Measurements from ENCODE around the gene DISC1.
"Not testable (repeated sequence)": the region's sequence is repeated elsewhere in the genome, so short reads cannot be mapped to it uniquely, and the experiment has no call there.

DISC1 gene

DNA sequence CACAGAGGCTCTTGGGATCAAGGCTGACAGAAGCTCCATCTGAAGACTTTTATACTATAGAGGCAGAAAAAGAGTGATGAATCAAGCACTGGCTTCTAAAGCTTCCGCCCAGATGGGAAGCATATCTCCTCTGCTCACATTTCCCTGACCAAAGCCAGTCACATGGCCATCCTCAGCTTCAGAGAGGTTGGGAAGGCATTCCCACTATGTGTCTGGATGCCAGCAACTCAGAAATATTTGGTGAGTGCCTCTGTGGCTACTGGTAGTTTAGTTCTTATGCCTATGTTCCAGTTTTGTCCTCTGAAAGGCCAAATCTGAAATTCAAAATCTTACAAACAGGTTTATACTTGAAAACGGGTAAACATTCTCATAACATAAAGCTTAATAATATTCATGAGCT, 9.9 kb upstream of the DISC1 start:
- Histone ChIP-seq H3K4me3 (replicated peaks; ENCODE audit: insufficient read depth, low read length) (no peak overlapping the region), H3K27me3 (ENCODE audit: insufficient read depth, poor library complexity, severe bottlenecking) (no peaks in the 10 kb centered on the region), H3K27ac (replicated peaks) (no peak overlapping the region)
- DNase-seq (ENCODE audit: low read depth in 1 of 2, low spot score in 1 of 2) = no peak
- no peak for TF ChIP-seq POLR2AphosphoS5 (IDR thresholded peaks at IDR 0.05; ENCODE audit: low read depth)
- TF ChIP-seq GABPA (IDR thresholded peaks at IDR 0.05; ENCODE audit: low read depth) = no peak
- TF ChIP-seq SPI1 (IDR thresholded peaks at IDR 0.05; ENCODE audit: borderline replicate concordance, low read depth) = no peak
- TF ChIP-seq, protein P1, sequence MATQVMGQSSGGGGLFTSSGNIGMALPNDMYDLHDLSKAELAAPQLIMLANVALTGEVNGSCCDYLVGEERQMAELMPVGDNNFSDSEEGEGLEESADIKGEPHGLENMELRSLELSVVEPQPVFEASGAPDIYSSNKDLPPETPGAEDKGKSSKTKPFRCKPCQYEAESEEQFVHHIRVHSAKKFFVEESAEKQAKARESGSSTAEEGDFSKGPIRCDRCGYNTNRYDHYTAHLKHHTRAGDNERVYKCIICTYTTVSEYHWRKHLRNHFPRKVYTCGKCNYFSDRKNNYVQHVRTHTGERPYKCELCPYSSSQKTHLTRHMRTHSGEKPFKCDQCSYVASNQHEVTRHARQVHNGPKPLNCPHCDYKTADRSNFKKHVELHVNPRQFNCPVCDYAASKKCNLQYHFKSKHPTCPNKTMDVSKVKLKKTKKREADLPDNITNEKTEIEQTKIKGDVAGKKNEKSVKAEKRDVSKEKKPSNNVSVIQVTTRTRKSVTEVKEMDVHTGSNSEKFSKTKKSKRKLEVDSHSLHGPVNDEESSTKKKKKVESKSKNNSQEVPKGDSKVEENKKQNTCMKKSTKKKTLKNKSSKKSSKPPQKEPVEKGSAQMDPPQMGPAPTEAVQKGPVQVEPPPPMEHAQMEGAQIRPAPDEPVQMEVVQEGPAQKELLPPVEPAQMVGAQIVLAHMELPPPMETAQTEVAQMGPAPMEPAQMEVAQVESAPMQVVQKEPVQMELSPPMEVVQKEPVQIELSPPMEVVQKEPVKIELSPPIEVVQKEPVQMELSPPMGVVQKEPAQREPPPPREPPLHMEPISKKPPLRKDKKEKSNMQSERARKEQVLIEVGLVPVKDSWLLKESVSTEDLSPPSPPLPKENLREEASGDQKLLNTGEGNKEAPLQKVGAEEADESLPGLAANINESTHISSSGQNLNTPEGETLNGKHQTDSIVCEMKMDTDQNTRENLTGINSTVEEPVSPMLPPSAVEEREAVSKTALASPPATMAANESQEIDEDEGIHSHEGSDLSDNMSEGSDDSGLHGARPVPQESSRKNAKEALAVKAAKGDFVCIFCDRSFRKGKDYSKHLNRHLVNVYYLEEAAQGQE (IDR thresholded peaks at IDR 0.05; ENCODE audit: insufficient replicate concordance, low read depth) = no peak
- TF ChIP-seq, protein P2, sequence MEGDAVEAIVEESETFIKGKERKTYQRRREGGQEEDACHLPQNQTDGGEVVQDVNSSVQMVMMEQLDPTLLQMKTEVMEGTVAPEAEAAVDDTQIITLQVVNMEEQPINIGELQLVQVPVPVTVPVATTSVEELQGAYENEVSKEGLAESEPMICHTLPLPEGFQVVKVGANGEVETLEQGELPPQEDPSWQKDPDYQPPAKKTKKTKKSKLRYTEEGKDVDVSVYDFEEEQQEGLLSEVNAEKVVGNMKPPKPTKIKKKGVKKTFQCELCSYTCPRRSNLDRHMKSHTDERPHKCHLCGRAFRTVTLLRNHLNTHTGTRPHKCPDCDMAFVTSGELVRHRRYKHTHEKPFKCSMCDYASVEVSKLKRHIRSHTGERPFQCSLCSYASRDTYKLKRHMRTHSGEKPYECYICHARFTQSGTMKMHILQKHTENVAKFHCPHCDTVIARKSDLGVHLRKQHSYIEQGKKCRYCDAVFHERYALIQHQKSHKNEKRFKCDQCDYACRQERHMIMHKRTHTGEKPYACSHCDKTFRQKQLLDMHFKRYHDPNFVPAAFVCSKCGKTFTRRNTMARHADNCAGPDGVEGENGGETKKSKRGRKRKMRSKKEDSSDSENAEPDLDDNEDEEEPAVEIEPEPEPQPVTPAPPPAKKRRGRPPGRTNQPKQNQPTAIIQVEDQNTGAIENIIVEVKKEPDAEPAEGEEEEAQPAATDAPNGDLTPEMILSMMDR (IDR thresholded peaks at IDR 0.05; ENCODE audit: insufficient read depth, low read length) = no peak

DNA sequence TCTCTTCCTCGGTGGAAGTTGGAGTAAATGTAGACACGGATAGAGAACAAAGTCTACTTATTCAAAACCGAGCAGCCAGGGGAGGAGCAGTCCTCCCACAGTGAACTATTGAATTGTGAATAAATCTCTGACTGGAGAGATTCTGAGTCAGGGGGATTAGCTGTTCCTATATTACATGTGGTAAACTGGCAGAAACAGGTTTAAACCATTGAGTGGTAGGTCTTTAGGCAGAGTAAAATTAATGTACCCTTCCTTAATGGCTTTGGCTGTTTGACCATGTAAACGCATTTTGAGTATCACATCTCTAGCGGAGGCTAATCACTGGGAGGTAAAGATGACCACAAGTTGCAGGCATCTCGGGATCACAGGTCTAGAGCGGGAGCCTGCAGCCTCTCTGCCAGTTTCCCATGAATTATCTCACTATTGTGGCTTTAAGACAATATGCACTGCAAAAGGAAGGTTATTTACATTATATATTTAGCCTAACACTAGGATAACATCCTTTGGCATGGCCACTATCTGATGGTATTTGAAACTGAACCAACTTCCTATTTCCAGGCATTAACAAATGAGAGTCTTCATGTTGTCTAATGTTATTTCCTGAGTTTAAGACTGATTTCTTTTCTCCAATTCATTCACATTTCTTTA, 7.9 kb upstream of the DISC1 start:
- Histone ChIP-seq H3K27ac (replicated peaks) (no peak overlapping the region), H3K27me3 (ENCODE audit: insufficient read depth, poor library complexity, severe bottlenecking) (no peaks in the 10 kb centered on the region), H3K4me3 (replicated peaks; ENCODE audit: insufficient read depth, low read length) (no peak overlapping the region)
- no peak for DNase-seq (ENCODE audit: low read depth in 1 of 2, low spot score in 1 of 2)
- TF ChIP-seq, protein P1 (IDR thresholded peaks at IDR 0.05; ENCODE audit: insufficient replicate concordance, low read depth) = no peak
- TF ChIP-seq POLR2AphosphoS5 (IDR thresholded peaks at IDR 0.05; ENCODE audit: low read depth) (no peak), GABPA (IDR thresholded peaks at IDR 0.05; ENCODE audit: low read depth) (no peak), SPI1 (IDR thresholded peaks at IDR 0.05; ENCODE audit: borderline replicate concordance, low read depth) (no peak)
- TF ChIP-seq, protein P2 (IDR thresholded peaks at IDR 0.05; ENCODE audit: insufficient read depth, low read length) = no peak

DNA sequence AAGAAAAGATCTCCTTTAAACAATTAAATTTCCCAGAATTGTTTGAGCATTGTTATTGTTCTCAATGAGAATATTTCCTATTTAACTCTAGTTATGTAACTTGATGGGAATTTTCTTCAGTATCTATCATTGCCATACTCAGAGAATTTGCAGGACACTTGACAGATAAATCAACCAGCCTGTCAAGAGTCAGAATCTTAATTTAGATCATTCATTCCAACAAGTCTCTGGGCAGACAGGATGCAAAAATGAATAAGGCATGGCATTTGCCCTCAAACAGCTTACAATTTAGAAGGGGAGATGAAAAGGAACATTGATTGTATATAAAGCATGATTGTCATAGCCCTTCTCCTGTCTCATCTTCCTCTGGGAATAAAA, 7.3 kb upstream of the DISC1 start:
- TF ChIP-seq, protein P1 (IDR thresholded peaks at IDR 0.05; ENCODE audit: insufficient replicate concordance, low read depth) = no peak
- TF ChIP-seq, protein P2 (IDR thresholded peaks at IDR 0.05; ENCODE audit: insufficient read depth, low read length) = no peak
- no peak for TF ChIP-seq POLR2AphosphoS5 (IDR thresholded peaks at IDR 0.05; ENCODE audit: low read depth)
- Histone ChIP-seq H3K27me3 (ENCODE audit: insufficient read depth, poor library complexity, severe bottlenecking) (no peaks in the 10 kb centered on the region), H3K27ac (replicated peaks) (no peak overlapping the region), H3K4me3 (replicated peaks; ENCODE audit: insufficient read depth, low read length) (no peak overlapping the region)
- no peak for DNase-seq (ENCODE audit: low read depth in 1 of 2, low spot score in 1 of 2)

DNA sequence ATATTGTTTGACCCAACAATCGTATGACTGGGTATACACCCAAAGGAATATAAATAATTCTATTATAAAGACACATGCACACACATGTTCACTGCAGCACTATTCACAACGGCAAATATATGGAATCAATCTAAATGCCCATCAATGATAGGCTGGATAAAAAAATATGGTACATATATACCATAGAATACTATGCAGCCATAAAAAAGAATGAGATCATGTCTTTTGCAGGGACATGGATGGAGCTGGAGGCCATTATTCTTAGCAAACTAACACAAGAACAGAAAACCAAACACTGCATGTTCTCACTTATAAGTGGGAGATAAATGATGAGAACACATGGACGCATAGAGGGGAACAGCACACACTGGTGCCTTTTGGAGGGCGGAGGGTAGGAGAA, 1.5 kb upstream of the DISC1 start:
- not testable (repeated sequence) for DNase-seq (ENCODE audit: low read depth in 1 of 2, low spot score in 1 of 2); H3K27ac ChIP-seq (replicated peaks); H3K4me3 ChIP-seq (replicated peaks; ENCODE audit: insufficient read depth, low read length); H3K27me3 ChIP-seq (ENCODE audit: insufficient read depth, poor library complexity, severe bottlenecking)

All from HL-60 (cell line).